Activated CD4-positive, alpha-beta T cell treated with anti-CD3 and anti-CD28 coated beads, Interleukin-2, Interleukin-4, amounts not matched to agents 100 ng/mL and 50 ng/mL, durations not matched to agents 16 hours and 8 hours (primary cell): ENCODE measurements around the gene CC2D1B.

Experiments
- DNase-seq: peaks from one replicate; pipeline ENCODE4 v3.0.0-alpha.2; 2020; ENCODE audit warnings: low spot score

The CC2D1B gene

GRCh38 chr1:52359676-52360594, 6.1 kb downstream of the CC2D1B start:
- DNase-seq, result no peak

- no peak for DNase-seq
Observed at GRCh38 chr1:52358851-52359497, 7.0 kb downstream of the CC2D1B start.

GRCh38 chr1:52357397-52357796, 8.6 kb downstream of the CC2D1B start:
- DNase-seq, result no peak

- no peak for DNase-seq
Observed at GRCh38 chr1:52356818-52357355, 9.1 kb downstream of the CC2D1B start.

- no peak for DNase-seq
Observed at GRCh38 chr1:52355847-52356505, 10.0 kb downstream of the CC2D1B start.

- no peak for DNase-seq
Observed at GRCh38 chr1:52355436-52355835, 10.6 kb downstream of the CC2D1B start.

- no peak for DNase-seq
Observed at GRCh38 chr1:52352690-52353089, 13.3 kb downstream of the CC2D1B start.

- DNase-seq, result no peak
Observed at GRCh38 chr1:52348704-52349300, 17.2 kb downstream of the CC2D1B start.

- DNase-seq, result no peak
Observed at GRCh38 chr1:52346653-52347052, 19.4 kb downstream of the CC2D1B start.

- DNase-seq, result no peak
Observed at GRCh38 chr1:52345252-52345651, 20.8 kb downstream of the CC2D1B start.

- no peak for DNase-seq
Observed at GRCh38 chr1:52343979-52344378, 22.0 kb downstream of the CC2D1B start.

GRCh38 chr1:52341655-52342260, 24.2 kb downstream of the CC2D1B start:
- DNase-seq, result no peak

- DNase-seq, result no peak
Observed at GRCh38 chr1:52337439-52337838, 28.6 kb downstream of the CC2D1B start.

- no peak for DNase-seq
Observed at GRCh38 chr1:52334906-52335528, 31.0 kb downstream of the CC2D1B start.

GRCh38 chr1:52332411-52332810, 33.6 kb downstream of the CC2D1B start:
- DNase-seq, result no peak

- no peak for DNase-seq
Observed at GRCh38 chr1:52328615-52329014, 37.4 kb downstream of the CC2D1B start.

- DNase-seq, result no peak
Observed at GRCh38 chr1:52325786-52326185, 40.2 kb downstream of the CC2D1B start.

- no peak for DNase-seq
Observed at GRCh38 chr1:52323731-52324130, 42.3 kb downstream of the CC2D1B start.

GRCh38 chr1:52321061-52321460, 44.9 kb downstream of the CC2D1B start:
- no peak for DNase-seq

GRCh38 chr1:52306227-52307006, 59.6 kb downstream of the CC2D1B start:
- DNase-seq, result no peak
